Upper lobe of left lung (tissue), 4 donors: ENCODE measurements around the gene ATP13A2.

Experiments used
- CTCF ChIP-seq, 6 experiments: fragments of 450-650 bp in 4 of 6; fragments of 200-600 bp in 2 of 6; sonication (generic) in 2 of 6; IDR thresholded peaks; one replicate each; pipeline ENCODE4 v1.5.1; 2016 to 2019; ENCODE audit warnings: antibody characterized with exemption in 6 of 6
- EP300 ChIP-seq, 4 donors: sonication (generic); formaldehyde crosslinking; IDR thresholded peaks; one replicate each; pipeline ENCODE4 v1.5.1; 2017; ENCODE audit warnings: antibody characterized with exemption in 4 of 4, control low read depth in 2 of 4
- POLR2AphosphoS5 ChIP-seq, 2 donors: sonication (generic); formaldehyde crosslinking; IDR thresholded peaks; one replicate each; pipeline ENCODE4 v1.5.1; 2017; ENCODE audit warnings: antibody characterized with exemption in 2 of 2

- TF ChIP-seq CTCF (IDR thresholded peaks at IDR 0.05) (no peak), POLR2AphosphoS5 (IDR thresholded peaks at IDR 0.05) (no peak), EP300 (IDR thresholded peaks at IDR 0.05) (no peak)
These were observed 3.2 kb upstream of the ATP13A2 start for GRCh38 chr1:17014671-17015567.
